ENCODE data around the gene PDE6B.
"Not testable (repeated sequence)": the region's sequence is repeated elsewhere in the genome, so short reads cannot be mapped to it uniquely, and the experiment has no call there.

PDE6B gene

DNA sequence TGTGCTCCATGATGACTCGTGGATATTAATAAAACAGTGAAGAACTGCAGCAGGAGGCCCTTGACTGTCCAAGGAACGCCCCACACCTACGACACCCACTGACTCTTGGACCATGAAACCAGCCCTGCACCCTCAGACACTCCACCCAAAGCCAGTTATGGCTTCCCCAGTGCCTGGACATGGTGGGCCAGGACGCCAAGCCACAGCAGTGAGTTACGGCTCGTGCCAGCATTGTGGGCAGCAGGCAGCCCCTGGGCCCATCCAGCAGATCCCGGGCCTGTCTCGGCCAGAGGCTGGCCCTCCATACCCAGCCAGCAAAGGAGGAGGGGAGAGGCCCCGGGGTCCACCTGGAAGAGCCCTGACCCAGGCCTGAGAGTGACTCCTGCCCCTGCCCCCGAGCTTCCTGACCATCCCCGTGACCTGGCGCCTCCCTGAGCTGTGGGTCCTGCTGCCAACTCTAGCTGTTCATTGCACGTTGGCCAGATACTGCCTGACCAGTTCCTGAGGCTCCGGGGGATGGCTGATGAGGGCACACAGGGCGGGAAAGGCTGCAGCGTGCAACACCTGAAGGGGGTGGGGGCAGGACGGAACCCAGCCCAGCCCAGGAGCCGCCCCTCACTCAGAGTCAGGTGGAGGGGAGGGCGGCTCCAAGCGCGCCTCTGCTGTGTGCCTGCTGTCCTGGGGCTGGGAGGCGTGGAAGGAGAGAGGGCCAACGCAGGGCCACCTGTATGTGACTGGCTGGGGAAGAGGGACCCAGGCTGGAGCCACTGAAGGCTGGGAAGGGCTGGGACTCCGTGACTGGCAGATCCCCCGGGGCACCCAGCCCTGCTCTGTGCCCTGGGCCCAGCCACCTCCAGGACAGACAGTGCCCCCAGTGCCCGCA is 62.8 kb downstream of the PDE6B start:
- TF ChIP-seq, protein P1, sequence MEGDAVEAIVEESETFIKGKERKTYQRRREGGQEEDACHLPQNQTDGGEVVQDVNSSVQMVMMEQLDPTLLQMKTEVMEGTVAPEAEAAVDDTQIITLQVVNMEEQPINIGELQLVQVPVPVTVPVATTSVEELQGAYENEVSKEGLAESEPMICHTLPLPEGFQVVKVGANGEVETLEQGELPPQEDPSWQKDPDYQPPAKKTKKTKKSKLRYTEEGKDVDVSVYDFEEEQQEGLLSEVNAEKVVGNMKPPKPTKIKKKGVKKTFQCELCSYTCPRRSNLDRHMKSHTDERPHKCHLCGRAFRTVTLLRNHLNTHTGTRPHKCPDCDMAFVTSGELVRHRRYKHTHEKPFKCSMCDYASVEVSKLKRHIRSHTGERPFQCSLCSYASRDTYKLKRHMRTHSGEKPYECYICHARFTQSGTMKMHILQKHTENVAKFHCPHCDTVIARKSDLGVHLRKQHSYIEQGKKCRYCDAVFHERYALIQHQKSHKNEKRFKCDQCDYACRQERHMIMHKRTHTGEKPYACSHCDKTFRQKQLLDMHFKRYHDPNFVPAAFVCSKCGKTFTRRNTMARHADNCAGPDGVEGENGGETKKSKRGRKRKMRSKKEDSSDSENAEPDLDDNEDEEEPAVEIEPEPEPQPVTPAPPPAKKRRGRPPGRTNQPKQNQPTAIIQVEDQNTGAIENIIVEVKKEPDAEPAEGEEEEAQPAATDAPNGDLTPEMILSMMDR (conservative IDR thresholded peaks at IDR 0.05) = no peak
- no peak overlapping the region for H3K27ac ChIP-seq

DNA sequence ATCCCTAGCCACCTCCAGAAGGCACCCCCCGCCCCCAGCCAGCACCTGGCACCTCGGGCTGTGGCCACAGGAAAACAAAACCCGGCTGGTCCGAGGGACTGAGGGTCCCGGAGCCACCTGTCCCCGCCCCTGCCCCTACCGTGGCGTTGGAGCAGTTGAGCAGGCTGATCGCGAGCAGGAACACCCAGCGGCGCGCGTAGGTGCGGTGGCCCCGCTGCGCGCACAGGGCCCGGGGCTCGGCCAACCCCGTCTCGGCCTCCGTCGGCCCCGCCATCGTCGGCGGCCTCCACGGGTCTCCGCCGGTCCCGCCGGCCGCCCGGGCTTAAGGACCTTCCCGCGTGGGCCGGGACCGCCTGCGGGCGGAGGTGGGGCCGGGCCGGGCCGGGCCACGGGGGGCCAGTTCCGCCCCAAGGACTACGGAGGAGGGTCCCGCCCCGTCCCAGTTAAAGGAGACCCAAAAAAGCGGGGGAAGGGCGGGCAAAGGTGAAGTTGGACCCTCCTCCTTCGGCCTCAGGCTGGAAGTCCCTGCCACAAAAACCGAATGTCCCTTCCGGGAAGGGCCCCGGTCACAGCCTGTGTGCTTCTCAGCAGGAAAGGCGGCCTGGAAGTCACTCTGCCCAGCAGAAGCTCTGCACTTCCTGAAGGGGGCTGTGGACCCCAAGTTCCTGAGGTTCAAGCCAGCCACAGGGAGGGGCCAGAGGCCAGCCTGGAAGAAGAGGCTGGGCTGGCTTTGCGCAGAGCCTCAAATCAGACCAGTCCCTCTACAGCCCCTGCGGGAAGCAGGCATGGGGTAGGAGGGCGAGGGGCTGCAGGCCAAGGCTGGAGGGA is 63.7 kb downstream of the PDE6B start, which contains the start of gene SLC49A3:
Gene SLC49A3, minus strand, starts transcription at position 298 of the 828 bp plus-strand sequence. Its CDS starts 24 bp downstream, at position 274.
- no peak within 1 kb of the TSS for H3K27ac ChIP-seq
- TF ChIP-seq, protein P1 (conservative IDR thresholded peaks at IDR 0.05) = no peak

DNA sequence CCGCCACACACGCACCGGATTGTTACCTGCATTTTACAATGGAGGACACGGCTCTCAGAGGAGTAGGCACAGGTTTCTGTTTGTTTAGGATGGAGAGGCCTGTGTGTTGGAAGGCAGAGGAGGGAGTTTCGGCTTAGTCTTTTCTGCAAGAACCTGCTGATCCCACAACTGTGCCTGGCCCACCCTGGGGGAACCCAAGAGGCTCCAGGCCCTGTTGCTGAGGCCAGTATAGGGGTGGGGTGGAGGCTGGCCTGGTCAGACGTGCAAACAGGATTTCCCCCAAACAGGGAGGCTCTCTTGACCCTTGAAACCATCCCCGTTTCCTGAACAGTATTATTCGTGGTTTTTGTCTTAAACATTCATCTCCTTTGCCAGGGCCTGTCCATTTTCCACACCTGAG is 64.3 kb downstream of the PDE6B start:
- no peak overlapping the region for H3K27ac ChIP-seq
- TF ChIP-seq, protein P1 (conservative IDR thresholded peaks at IDR 0.05) = no peak

DNA sequence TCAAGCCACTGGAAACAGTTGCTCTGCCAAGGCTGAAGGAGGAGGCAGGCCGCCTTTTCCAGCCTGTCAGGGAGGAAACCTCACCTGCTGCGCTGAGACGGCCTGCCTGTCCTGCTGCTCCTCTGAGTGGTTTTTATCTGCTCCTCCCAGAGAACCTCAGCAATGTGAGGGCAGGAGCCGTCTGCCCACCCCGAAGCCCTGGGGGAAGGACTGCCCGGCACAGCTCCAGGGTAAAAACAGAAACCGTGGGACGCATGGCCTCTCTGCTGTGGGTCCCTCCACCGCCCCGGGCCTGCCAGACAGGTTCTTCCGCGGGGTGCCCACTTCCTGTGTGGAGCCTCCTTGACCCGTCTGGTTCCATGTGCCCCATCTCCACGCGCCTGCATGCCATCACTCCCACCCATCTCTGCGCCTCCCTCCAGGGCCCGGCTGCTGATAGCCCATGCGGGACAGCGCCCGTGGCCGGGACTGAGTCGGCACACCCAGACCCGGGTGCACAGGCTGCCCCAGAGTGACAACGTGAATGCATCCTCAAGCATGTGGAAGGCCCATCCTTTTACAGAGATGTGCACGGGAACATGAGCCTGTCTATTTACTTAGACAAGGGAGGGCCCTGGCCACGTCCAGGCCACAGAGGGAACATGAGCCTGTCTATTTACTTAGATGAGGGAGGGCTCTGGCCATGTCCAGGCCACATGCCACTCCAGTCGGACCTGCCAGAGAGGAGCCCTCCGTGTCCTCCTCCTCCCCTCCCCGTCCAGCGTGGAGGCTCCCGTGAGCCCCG is 67.6 kb downstream of the PDE6B start:
- TF ChIP-seq, protein P1 (conservative IDR thresholded peaks at IDR 0.05) = no peak
- H3K27ac ChIP-seq = peak overlapping the region; percentile 60

DNA sequence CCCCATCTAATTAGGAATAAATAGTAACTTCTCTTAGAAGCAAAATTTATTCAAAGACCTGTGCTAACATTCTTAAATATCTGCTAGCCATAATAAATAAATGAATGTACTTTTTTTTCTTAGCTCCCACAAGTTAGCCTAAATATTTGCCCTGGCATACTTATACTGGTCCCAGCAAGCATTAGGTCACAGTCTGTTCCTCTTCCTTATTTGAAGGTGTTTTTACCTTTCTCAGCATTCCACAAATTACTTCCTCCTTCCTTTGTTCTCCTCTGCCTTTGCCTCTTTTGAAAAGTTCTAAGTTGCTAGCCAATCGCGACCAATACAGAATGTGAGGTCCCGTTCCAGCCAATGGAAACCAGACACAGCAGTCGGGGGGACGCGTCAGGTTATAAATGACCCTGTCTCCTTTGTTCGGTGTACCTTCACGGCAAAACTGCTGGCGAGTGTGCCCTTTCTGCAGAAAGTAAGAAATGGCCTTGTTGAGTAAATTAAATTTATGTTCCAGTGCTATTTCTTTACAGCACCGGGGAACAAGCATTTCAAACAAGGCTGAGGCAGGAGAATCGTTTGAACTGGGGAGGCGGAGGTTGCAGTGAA is 69.1 kb downstream of the PDE6B start:
- not testable (repeated sequence) for H3K27ac ChIP-seq

DNA sequence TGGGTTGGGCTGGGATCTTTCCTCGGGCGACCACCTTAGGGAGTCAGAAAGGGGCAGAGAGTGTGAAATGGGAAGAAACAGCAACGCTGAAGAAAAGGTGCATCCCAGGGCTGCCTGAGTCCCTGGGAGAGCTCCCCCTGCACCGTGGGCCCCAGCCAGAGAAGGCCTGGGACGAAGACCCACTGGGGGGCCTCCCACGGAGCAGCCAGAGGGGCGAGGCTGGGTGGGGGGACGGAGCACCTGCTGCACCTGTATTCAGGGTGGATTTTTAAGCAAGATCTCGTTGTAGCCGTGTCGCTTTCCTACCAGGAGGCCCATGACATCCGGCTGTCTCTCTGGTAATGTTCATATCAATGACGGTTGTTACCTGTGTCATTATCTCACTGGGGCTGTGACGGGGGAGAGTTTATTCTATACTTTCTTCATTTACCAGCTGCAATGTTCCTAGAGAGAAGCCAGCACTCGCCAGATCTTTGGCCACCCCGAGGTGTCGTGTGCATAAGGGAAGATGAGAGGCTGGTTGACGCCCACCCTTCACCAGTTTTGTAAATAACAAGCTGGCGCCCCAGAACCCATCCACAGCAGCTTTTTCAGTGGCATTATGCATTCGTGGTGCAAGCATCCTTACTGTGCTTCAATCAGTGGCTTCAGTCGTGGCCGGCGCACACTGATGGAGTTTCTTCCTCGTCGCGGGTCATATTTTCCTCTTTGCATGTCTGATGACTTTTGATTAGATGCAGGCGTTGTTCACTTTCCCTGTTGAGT is 74.6 kb downstream of the PDE6B start:
- TF ChIP-seq, protein P1 (conservative IDR thresholded peaks at IDR 0.05) = no peak
- H3K27ac ChIP-seq = no peak overlapping the region

Data from VCaP (cell line).